Fibroblast of lung (primary cell): ENCODE results near the gene PSD2. TPM values are rescaled to one million over a fixed set of nuclear protein-coding genes. Genes with fewer than 3 reads are reported as not detected.

Experiments used
- DNase-seq, 2 donors: peaks; one replicate each; pipeline versions ENCODE4 v3.0.0 to v3.0.0-alpha.2; 2010; ENCODE audit warnings: low read depth in 2 of 2
- H2AFZ ChIP-seq: 2 replicates; pipeline ENCODE4 v1.5.1; 2012; ENCODE audit warnings: low read length, control low read depth, inconsistent platforms
- H3K27ac ChIP-seq: 2 replicates; pipeline ENCODE4 v1.5.1; 2011; ENCODE audit warnings: low read length, control low read depth; ENCODE audit not compliant: insufficient read depth
- H3K27me3 ChIP-seq: 2 replicates; pipeline ENCODE4 v1.5.1; 2011; ENCODE audit warnings: mild to moderate bottlenecking, low read length; ENCODE audit not compliant: control insufficient read depth, insufficient read depth
- H3K36me3 ChIP-seq: 2 replicates; pipeline ENCODE4 v1.5.1; 2011; ENCODE audit warnings: low read length; ENCODE audit not compliant: control insufficient read depth, insufficient read depth
- H3K4me1 ChIP-seq: 2 replicates; pipeline ENCODE4 v1.5.1; 2011; ENCODE audit warnings: low read length; ENCODE audit not compliant: control insufficient read depth, insufficient read depth; ENCODE audit errors: extremely low read depth
- H3K4me2 ChIP-seq: 2 replicates; pipeline ENCODE4 v1.5.1; 2011; ENCODE audit warnings: low read length, control low read depth; ENCODE audit not compliant: insufficient read depth; ENCODE audit errors: extremely low read depth
- H3K4me3 ChIP-seq, 4 experiments: fragments of 200-600 bp in 1 of 4; sonication (generic) in 1 of 4; replicated peaks in 1 of 4; 2 replicates each; pipeline ENCODE4 v1.5.1; 2011 to 2016; ENCODE audit warnings: low read length in 4 of 4, low read depth in 3 of 4, mild to moderate bottlenecking in 3 of 4, control low read depth in 2 of 4, inconsistent platforms in 1 of 4, mixed read lengths in 1 of 4; ENCODE audit not compliant: insufficient read depth in 1 of 4; ENCODE audit errors: control extremely low read depth in 1 of 4
- H3K79me2 ChIP-seq: 2 replicates; pipeline ENCODE4 v1.5.1; 2012; ENCODE audit warnings: mild to moderate bottlenecking, low read length, inconsistent platforms; ENCODE audit not compliant: control insufficient read depth, insufficient read depth
- H3K9ac ChIP-seq: 2 replicates; pipeline ENCODE4 v1.5.1; 2011; ENCODE audit warnings: mild to moderate bottlenecking, low read length, control low read depth; ENCODE audit not compliant: insufficient read depth
- H3K9me3 ChIP-seq: 2 replicates; pipeline ENCODE4 v1.5.1; 2012; ENCODE audit warnings: low read depth, low read length; ENCODE audit not compliant: control insufficient read depth, insufficient read depth
- H4K20me1 ChIP-seq: 2 replicates; pipeline ENCODE4 v1.5.1; 2011; ENCODE audit warnings: low read length; ENCODE audit not compliant: control insufficient read depth, insufficient read depth; ENCODE audit errors: extremely low read depth
- CTCF ChIP-seq, 2 donors: IDR thresholded peaks in 1 of 2; conservative IDR thresholded peaks in 1 of 2; 1 replicate in 1 of 2; 2 replicates in 1 of 2; pipeline ENCODE4 v1.5.1; 2011 to 2012; ENCODE audit warnings: low read length in 2 of 2, control low read depth in 1 of 2, inconsistent platforms in 1 of 2, low read depth in 1 of 2, mild to moderate bottlenecking in 1 of 2
- EZH2 ChIP-seq: IDR thresholded peaks from 2 replicates; pipeline ENCODE4 v1.5.1; 2012; ENCODE audit warnings: low read length, control low read depth, mild to moderate bottlenecking; ENCODE audit errors: missing control alignments
- polyA plus RNA-seq, 2 donors: library from polyadenylated mRNA; depleted of rRNA in 1 of 2; stranded (reverse) in 1 of 2; unstranded in 1 of 2; fragments of >200 nt; gene quantifications; 2 replicates each; pipeline ENCODE4 v1.2.1, GENCODE V29; 2011 to 2012; ENCODE audit warnings: missing spikeins in 1 of 2
- total RNA-seq: library from RNA; depleted of rRNA; stranded (reverse); fragments of >200 nt; gene quantifications from 2 replicates; pipeline ENCODE4 v1.2.1, GENCODE V29; 2014

Gene PSD2
- total and polyA plus RNA-seq, 2 donors (not counting 1 experiment from before 2014, with no cell fraction given), result 0.05 to 0.17 TPM

- no peaks in the 10 kb centered on the region for H3K79me2 ChIP-seq
- no peak overlapping the region for H2AFZ ChIP-seq
- no peak overlapping the region for H3K4me2 ChIP-seq
- no peaks in the 10 kb centered on the region for H3K36me3 ChIP-seq
- no peak overlapping the region for H3K27ac ChIP-seq
- H4K20me1 ChIP-seq, result no peaks in the 10 kb centered on the region
- H3K27me3 ChIP-seq, result peaks cover 10% of the 10 kb centered on the region
- no peaks in the 10 kb centered on the region for H3K9me3 ChIP-seq
- H3K4me1 ChIP-seq, result no peaks in the 10 kb centered on the region
- no peak overlapping the region for H3K9ac ChIP-seq
- no peak overlapping the region for H3K4me3 ChIP-seq
- no peak for TF ChIP-seq CTCF (conservative IDR thresholded peaks at IDR 0.05 in 1 of 2, IDR thresholded peaks at IDR 0.05 in 1 of 2; ENCODE audit: low read depth in 1 of 2, low read length in 2 of 2)
- TF ChIP-seq EZH2, result no peak
- no peak for DNase-seq
Observed at GRCh38 chr5:139872052-139872766, 76.6 kb downstream of the PSD2 start.

GRCh38 chr5:139872851-139873794 lies 77.5 kb downstream of the PSD2 start:
- TF ChIP-seq CTCF (conservative IDR thresholded peaks at IDR 0.05 in 1 of 2, IDR thresholded peaks at IDR 0.05 in 1 of 2; ENCODE audit: low read depth in 1 of 2, low read length in 2 of 2) (no peak), EZH2 (no peak)
- Histone ChIP-seq H3K27ac (no peak overlapping the region), H3K9me3 (no peaks in the 10 kb centered on the region), H3K36me3 (no peaks in the 10 kb centered on the region), H3K79me2 (no peaks in the 10 kb centered on the region), H3K4me3 (no peak overlapping the region), H3K27me3 (peaks cover 8% of the 10 kb centered on the region), H3K4me2 (no peak overlapping the region), H2AFZ (no peak overlapping the region), H3K9ac (no peak overlapping the region), H3K4me1 (no peaks in the 10 kb centered on the region), H4K20me1 (no peaks in the 10 kb centered on the region)
- no peak for DNase-seq

- no peak overlapping the region for H3K4me2 ChIP-seq
- H3K9ac ChIP-seq, result no peak overlapping the region
- H3K79me2 ChIP-seq, result no peaks in the 10 kb centered on the region
- H3K4me1 ChIP-seq, result no peaks in the 10 kb centered on the region
- no peaks in the 10 kb centered on the region for H4K20me1 ChIP-seq
- no peak for TF ChIP-seq EZH2
- no peak for TF ChIP-seq CTCF (conservative IDR thresholded peaks at IDR 0.05 in 1 of 2, IDR thresholded peaks at IDR 0.05 in 1 of 2; ENCODE audit: low read depth in 1 of 2, low read length in 2 of 2)
- no peak overlapping the region for H2AFZ ChIP-seq
- H3K27me3 ChIP-seq, result peaks cover 13% of the 10 kb centered on the region
- H3K4me3 ChIP-seq, result no peak overlapping the region
- no peaks in the 10 kb centered on the region for H3K36me3 ChIP-seq
- DNase-seq, result no peak
- no peaks in the 10 kb centered on the region for H3K9me3 ChIP-seq
- no peak overlapping the region for H3K27ac ChIP-seq
Observed at GRCh38 chr5:139875957-139876356, 80.3 kb downstream of the PSD2 start.
